Measurements from ENCODE around the gene MACF1.

DNA sequence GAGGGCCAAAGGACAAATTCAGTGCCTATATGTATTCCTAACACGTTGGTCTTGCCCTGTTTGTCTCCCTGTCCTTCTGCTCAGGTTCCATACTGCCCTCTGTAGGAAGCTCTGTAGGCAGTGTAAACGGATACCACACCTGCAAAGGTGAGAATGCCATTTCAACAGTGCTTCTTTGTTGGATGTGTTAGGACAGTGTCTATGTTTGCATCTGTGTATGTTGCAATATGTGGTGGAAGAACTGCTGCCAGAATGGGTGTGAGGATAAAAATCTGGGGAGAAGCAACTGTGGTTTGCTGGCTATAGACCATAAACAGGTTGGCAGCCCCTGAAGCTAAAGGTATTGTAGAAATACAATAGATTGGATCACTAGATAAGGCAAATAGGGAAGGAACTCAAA lies 173.9 kb downstream of the MACF1 start:
- TF ChIP-seq, protein P1, sequence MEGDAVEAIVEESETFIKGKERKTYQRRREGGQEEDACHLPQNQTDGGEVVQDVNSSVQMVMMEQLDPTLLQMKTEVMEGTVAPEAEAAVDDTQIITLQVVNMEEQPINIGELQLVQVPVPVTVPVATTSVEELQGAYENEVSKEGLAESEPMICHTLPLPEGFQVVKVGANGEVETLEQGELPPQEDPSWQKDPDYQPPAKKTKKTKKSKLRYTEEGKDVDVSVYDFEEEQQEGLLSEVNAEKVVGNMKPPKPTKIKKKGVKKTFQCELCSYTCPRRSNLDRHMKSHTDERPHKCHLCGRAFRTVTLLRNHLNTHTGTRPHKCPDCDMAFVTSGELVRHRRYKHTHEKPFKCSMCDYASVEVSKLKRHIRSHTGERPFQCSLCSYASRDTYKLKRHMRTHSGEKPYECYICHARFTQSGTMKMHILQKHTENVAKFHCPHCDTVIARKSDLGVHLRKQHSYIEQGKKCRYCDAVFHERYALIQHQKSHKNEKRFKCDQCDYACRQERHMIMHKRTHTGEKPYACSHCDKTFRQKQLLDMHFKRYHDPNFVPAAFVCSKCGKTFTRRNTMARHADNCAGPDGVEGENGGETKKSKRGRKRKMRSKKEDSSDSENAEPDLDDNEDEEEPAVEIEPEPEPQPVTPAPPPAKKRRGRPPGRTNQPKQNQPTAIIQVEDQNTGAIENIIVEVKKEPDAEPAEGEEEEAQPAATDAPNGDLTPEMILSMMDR (IDR thresholded peaks at IDR 0.05): no peak
- no peak for TF ChIP-seq EZH2 (IDR thresholded peaks at IDR 0.05; ENCODE audit: borderline replicate concordance, insufficient read depth, low read depth, low read length, poor library complexity, severe bottlenecking)
